Measurements from ENCODE around the gene GPRIN3. TPM values are rescaled to one million over a fixed set of nuclear protein-coding genes. Genes with fewer than 3 reads are reported as not detected.
"Not testable (repeated sequence)": the region's sequence is repeated elsewhere in the genome, so short reads cannot be mapped to it uniquely, and the experiment has no call there.

Gene GPRIN3
- total RNA-seq, 1 donor from 2014 or later: 25.2 TPM

DNA sequence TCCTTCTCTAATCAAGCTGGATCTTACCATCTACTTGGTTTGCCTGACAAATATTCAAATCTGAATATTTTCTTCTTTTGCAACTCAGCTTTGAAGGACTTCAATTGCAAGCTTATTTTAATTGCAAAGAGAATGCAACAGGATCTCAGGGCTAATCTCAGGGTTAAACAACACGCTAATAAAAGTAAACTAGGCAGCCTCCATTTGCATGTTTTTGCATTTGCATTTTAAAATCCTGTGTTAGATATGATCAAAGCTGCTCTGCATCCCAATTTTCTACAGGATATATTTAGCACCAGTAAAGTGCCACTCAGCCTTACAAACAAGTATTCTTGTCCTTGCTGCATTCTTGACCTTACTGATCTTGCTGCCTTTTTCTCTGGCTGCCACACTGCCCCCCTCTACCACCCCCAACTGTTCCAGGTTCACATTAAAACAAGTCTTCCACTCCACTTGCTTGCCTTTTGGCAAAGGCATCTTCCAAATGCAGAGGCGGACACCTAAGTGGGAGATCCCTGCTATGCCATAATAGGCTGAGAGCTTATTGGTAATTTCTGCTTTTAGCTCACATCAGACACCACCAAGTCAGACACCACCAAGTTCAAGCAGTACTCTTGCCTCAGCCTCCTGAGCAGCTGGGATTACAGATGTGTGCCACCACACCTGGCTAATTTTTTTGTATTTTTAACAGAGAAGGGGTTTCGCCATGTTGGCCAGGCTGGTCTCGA is 48.1 kb downstream of the GPRIN3 start:
- Histone ChIP-seq H3K27ac (no peak overlapping the region), H3K4me1 (no peaks in the 10 kb centered on the region), H3K27me3 (no peaks in the 10 kb centered on the region), H3K4me3 (no peak overlapping the region), H3K36me3 (no peaks in the 10 kb centered on the region), H3K9me3 (no peaks in the 10 kb centered on the region)
- ATAC-seq: no peak
- no peak for DNase-seq
- intact Hi-C loops (cut with DNase I): no loop called here
- TF ChIP-seq, protein P1, sequence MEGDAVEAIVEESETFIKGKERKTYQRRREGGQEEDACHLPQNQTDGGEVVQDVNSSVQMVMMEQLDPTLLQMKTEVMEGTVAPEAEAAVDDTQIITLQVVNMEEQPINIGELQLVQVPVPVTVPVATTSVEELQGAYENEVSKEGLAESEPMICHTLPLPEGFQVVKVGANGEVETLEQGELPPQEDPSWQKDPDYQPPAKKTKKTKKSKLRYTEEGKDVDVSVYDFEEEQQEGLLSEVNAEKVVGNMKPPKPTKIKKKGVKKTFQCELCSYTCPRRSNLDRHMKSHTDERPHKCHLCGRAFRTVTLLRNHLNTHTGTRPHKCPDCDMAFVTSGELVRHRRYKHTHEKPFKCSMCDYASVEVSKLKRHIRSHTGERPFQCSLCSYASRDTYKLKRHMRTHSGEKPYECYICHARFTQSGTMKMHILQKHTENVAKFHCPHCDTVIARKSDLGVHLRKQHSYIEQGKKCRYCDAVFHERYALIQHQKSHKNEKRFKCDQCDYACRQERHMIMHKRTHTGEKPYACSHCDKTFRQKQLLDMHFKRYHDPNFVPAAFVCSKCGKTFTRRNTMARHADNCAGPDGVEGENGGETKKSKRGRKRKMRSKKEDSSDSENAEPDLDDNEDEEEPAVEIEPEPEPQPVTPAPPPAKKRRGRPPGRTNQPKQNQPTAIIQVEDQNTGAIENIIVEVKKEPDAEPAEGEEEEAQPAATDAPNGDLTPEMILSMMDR (IDR thresholded peaks at IDR 0.05): no peak

DNA sequence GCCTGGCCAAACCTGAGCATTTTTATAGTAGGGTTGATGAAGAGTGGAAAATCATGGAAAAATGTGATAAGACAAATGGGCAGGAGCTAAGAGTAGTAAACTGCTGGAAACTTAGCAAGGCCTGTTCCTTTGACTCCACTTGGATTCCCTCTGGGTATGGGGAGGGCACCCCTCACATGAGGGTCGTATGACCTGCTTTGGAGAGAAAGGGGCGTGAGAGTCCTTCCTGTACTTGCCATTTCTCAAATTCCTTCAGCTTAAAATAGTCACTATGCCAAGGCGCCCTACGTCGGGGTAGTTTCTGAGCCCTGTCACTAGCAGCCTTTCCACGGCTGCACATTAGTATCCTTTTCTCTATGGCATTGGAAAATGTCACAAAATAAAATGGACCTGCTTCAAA is 49.1 kb downstream of the GPRIN3 start:
- TF ChIP-seq, protein P1 (IDR thresholded peaks at IDR 0.05): no peak
- no peak for DNase-seq
- intact Hi-C loops (cut with DNase I): no loop called here
- Histone ChIP-seq H3K4me3 (no peak overlapping the region), H3K4me1 (no peaks in the 10 kb centered on the region), H3K36me3 (no peaks in the 10 kb centered on the region), H3K9me3 (no peaks in the 10 kb centered on the region), H3K27ac (no peak overlapping the region), H3K27me3 (no peaks in the 10 kb centered on the region)
- ATAC-seq: no peak

DNA sequence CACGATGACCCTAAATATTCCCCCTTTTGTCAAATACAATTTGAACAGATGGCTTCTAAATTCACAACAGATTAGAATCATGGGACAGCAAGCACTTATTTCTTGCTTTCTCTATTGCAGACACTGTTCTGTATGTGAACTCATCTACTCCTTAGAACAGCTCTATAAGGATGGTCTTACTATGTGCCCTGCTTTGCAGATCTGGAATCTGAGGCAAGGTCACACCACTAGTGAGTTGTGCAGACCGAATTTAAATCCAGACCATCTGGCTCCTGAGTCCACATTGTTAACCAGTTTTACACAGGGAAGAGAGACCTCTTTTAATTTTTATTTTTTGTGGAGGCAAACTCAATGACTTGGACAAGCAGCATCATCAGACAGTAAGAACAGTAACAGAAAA is 50.2 kb downstream of the GPRIN3 start:
- H3K9me3 ChIP-seq: no peaks in the 10 kb centered on the region
- H3K27ac ChIP-seq: no peak overlapping the region
- H3K36me3 ChIP-seq: no peaks in the 10 kb centered on the region
- intact Hi-C loops (cut with DNase I): no loop called here
- no peaks in the 10 kb centered on the region for H3K27me3 ChIP-seq
- TF ChIP-seq, protein P1 (IDR thresholded peaks at IDR 0.05): no peak
- DNase-seq (no peak), ATAC-seq (no peak)
- H3K4me1 ChIP-seq: no peaks in the 10 kb centered on the region
- H3K4me3 ChIP-seq: no peak overlapping the region

DNA sequence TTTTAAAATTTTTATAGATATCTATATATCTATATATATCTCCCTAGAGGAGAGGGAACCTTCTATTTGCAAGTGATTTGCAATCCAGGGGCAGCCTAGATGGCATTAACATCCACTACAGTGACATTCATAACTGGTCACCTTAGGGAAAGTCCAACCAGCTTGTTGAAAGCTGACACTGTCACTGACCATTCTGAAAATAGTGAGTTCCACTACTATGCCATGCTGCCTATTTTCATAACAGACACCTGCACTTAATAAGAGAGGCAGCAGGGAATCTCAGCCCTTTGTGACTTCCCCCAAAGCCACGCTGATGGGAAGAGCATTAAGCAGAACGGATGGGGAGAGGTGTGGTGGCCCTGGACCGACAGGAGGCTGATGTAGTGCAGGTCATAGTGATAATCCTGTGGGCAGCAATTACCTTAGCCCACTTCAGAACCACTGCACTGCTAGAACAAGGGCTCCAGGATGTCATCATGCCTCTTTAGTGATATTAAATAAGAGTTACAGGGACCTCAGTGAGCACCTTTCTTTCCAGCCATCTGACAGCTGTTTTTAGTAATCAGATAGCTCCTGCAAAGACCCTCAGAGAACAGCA is 51.3 kb downstream of the GPRIN3 start:
- intact Hi-C loops (cut with DNase I): no loop called here
- TF ChIP-seq, protein P1 (IDR thresholded peaks at IDR 0.05): no peak

DNA sequence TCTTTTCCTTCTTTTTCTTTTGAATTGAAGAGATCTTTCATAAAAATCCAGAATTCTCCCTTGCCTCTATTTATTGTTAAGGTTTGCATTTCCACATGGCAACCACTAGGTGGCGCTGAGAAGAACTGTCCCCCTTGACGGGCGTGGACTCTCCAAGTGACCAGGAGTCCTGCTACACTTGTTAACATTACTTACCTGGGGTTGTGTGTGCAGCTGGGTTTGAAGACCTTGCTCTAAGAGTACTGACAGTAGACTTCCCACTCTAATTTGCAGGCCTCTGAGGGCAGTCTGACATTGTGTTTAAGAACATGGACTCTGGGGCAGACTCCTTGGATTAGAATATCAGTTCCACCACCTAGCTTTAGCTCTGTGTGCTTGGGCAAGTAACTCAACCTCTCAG is 52.8 kb downstream of the GPRIN3 start:
- H3K27me3 ChIP-seq: no peaks in the 10 kb centered on the region
- DNase-seq (no peak), ATAC-seq (peak; percentile 93)

More for the DNA sequence above, 51.3 kb downstream of the GPRIN3 start:
- Histone ChIP-seq H3K27me3 (no peaks in the 10 kb centered on the region), H3K4me1 (no peaks in the 10 kb centered on the region), H3K27ac (no peak overlapping the region), H3K36me3 (no peaks in the 10 kb centered on the region), H3K4me3 (no peak overlapping the region), H3K9me3 (no peaks in the 10 kb centered on the region)
- ATAC-seq (peak; percentile 15), DNase-seq (no peak)

DNA sequence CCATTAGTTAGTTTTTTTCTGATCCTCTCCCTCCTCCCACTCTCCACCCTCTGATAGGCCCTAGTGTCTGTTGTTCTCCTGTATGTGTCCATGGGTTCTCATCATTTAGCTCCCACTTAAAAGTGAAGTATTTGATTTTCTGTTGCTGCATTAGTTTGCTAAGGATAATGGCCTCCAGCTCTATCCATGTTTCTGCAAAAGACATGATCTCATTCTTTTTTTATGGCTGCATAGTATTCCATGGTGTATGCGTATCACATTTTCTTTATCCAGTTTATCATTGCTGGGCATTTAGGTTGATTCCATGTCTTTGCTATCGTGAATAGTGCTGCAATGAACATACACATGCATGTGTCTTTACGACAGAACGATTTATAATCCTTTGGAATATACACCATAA is 53.3 kb downstream of the GPRIN3 start:
- H3K36me3 ChIP-seq; intact Hi-C loops (cut with DNase I); H3K9me3 ChIP-seq; H3K4me3 ChIP-seq; ATAC-seq; H3K4me1 ChIP-seq; DNase-seq; H3K27me3 ChIP-seq; H3K27ac ChIP-seq: not testable (repeated sequence)

More for the DNA sequence above, 52.8 kb downstream of the GPRIN3 start:
- no peaks in the 10 kb centered on the region for H3K9me3 ChIP-seq
- no peaks in the 10 kb centered on the region for H3K4me1 ChIP-seq
- TF ChIP-seq, protein P1 (IDR thresholded peaks at IDR 0.05): peak; percentile 83
- no peak overlapping the region for H3K4me3 ChIP-seq
- no peak overlapping the region for H3K27ac ChIP-seq
- no peaks in the 10 kb centered on the region for H3K36me3 ChIP-seq
- intact Hi-C loops (cut with DNase I): no loop called here
